K562 (cell line): ENCODE measurements around the gene ADM2. TPM values are rescaled to one million over a fixed set of nuclear protein-coding genes. Genes with fewer than 3 reads are reported as not detected.
A peak's percentile ranks its signal among the peaks of the same experiment; 100 is the strongest.

Source experiments
- CBFB ChIP-seq: sonication (generic); formaldehyde crosslinking; IDR thresholded peaks from 2 replicates; pipeline ENCODE4 v1.4.0; 2020; ENCODE audit warnings: mild to moderate bottlenecking, missing genetic modification reagents
- CCNT2 ChIP-seq: IDR thresholded peaks from 2 replicates; pipeline ENCODE4 v1.6.1; 2011; ENCODE audit warnings: borderline replicate concordance, low read depth, mild to moderate bottlenecking, moderate library complexity, mixed read lengths, low read length; ENCODE audit not compliant: insufficient read length; ENCODE audit errors: extremely low read depth
- CXXC5 ChIP-seq: fragments of 250-450 bp; sonication (Bioruptor Pico); IDR thresholded peaks from 2 replicates; pipeline ENCODE4 v1.8.0; 2022; ENCODE audit warnings: inconsistent platforms, mild to moderate bottlenecking, moderate library complexity
- HDAC2 ChIP-seq: fragments of 450-650 bp; IDR thresholded peaks from 2 replicates; pipeline ENCODE4 v1.6.1; 2016; ENCODE audit warnings: mild to moderate bottlenecking
- MCM5 ChIP-seq: fragments of 450-650 bp; IDR thresholded peaks from 2 replicates; pipeline ENCODE4 v1.6.1; 2016; ENCODE audit warnings: low read depth
- NELFE ChIP-seq: IDR thresholded peaks from 2 replicates; pipeline ENCODE4 v1.6.1; 2011; ENCODE audit warnings: mild to moderate bottlenecking; ENCODE audit not compliant: insufficient read depth, insufficient read length
- NFE2 ChIP-seq: IDR thresholded peaks from 2 replicates; pipeline ENCODE4 v1.6.1; 2014; ENCODE audit warnings: antibody characterized with exemption, low read depth
- NFE2L1 ChIP-seq: fragments of 450-650 bp; IDR thresholded peaks from 2 replicates; pipeline ENCODE4 v1.6.1; 2016; ENCODE audit warnings: missing genetic modification characterization, low read depth, mild to moderate bottlenecking, missing compliant biosample characterization, moderate library complexity, borderline replicate concordance
- NFIC ChIP-seq: fragments of 450-650 bp; IDR thresholded peaks from 2 replicates; pipeline ENCODE4 v1.6.1; 2017; ENCODE audit warnings: mild to moderate bottlenecking, inconsistent platforms
- NR4A1 ChIP-seq, 2 experiments: fragments of 250-450 bp in 1 of 2; fragments of 450-650 bp in 1 of 2; sonication (Bioruptor Pico) in 1 of 2; IDR thresholded peaks; 2 replicates each; pipeline versions ENCODE4 v1.4.0 to v1.6.1; 2016 to 2020; ENCODE audit warnings: mild to moderate bottlenecking in 2 of 2, missing compliant biosample characterization in 1 of 2, missing genetic modification characterization in 1 of 2, moderate library complexity in 1 of 2
- NRF1 ChIP-seq, 2 experiments: fragments of 450-650 bp; IDR thresholded peaks in 1 of 2; conservative IDR thresholded peaks in 1 of 2; 2 replicates each; pipeline ENCODE4 v1.6.1; 2014; ENCODE audit warnings: mild to moderate bottlenecking in 2 of 2
- POLR2AphosphoS5 ChIP-seq: IDR thresholded peaks from 2 replicates; pipeline ENCODE4 v1.6.1; 2011; ENCODE audit warnings: mild to moderate bottlenecking, low read depth, low read length, moderate library complexity; ENCODE audit not compliant: control insufficient read depth, insufficient read depth
- TAF15 ChIP-seq: fragments of 200-400 bp; formaldehyde crosslinking; IDR thresholded peaks from 2 replicates; pipeline ENCODE4 v1.6.1; 2017; ENCODE audit warnings: mild to moderate bottlenecking, low read depth, low read length, moderate library complexity
- TCF3 ChIP-seq: sonication (generic); formaldehyde crosslinking; IDR thresholded peaks from 2 replicates; pipeline ENCODE4 v1.4.0; 2020; ENCODE audit warnings: mild to moderate bottlenecking, missing genetic modification reagents
- TRIM24 ChIP-seq, 2 experiments: fragments of 450-650 bp; IDR thresholded peaks; 2 replicates each; pipeline ENCODE4 v1.6.1; 2016
- U2AF2 ChIP-seq: fragments of 200-400 bp; formaldehyde crosslinking; optimal IDR thresholded peaks from 2 replicates; pipeline ENCODE3; 2017; ENCODE audit warnings: low read depth, mild to moderate bottlenecking, low read length
- ZFP36 ChIP-seq: fragments of 150-350 bp; IDR thresholded peaks from 2 replicates; pipeline ENCODE4 v1.6.1; 2018; ENCODE audit warnings: low read length, low read depth; ENCODE audit not compliant: partially characterized antibody
- ZNF12 ChIP-seq: sonication (generic); formaldehyde crosslinking; IDR thresholded peaks from 2 replicates; pipeline ENCODE4 v1.4.0; 2020; ENCODE audit warnings: mild to moderate bottlenecking, missing genetic modification reagents
- ZNF668 ChIP-seq: fragments of 250-450 bp; sonication (Bioruptor Pico); IDR thresholded peaks from 2 replicates; pipeline ENCODE4 v1.8.0; 2022; ENCODE audit warnings: mild to moderate bottlenecking, inconsistent platforms
- polyA plus RNA-seq, 8 experiments: library from polyadenylated mRNA; depleted of rRNA in 4 of 8; stranded (reverse) in 5 of 8; unstranded in 3 of 8; fragments of >200 nt; fragmentation: Nextera tagmentation in 2 of 8; fragmentation: Illumina TruSeq in 1 of 8; extraction: Ambion mirVana in 2 of 8; extraction: Trizol in 1 of 8; gene quantifications; 2 replicates each; pipeline versions ENCODE4 v1.2.1 to v1.2.3, GENCODE V29; 2011 to 2014; ENCODE audit warnings: inconsistent platforms in 1 of 8, missing spikeins in 1 of 8
- total RNA-seq, 7 experiments: library from RNA; depleted of rRNA in 6 of 7; stranded (reverse); fragments of >200 nt in 6 of 7; fragmentation: Illumina TruSeq in 2 of 7; extraction: Trizol in 2 of 7; gene quantifications; 2 replicates each; pipeline versions ENCODE4 v1.2.1 to v1.2.3, GENCODE V29; 2011 to 2021; ENCODE audit warnings: low replicate concordance in 1 of 7
- TF ChIP-seq, protein P1 (sequence below): fragments of 200-800 bp; sonication (Bioruptor generic); IDR thresholded peaks from 2 replicates; pipeline ENCODE4 v1.6.1; 2017; ENCODE audit warnings: missing genetic modification characterization, missing compliant biosample characterization
- TF ChIP-seq, protein P2 (sequence below): fragments of 450-650 bp; IDR thresholded peaks from 2 replicates; pipeline ENCODE4 v1.6.1; 2016; ENCODE audit warnings: antibody characterized with exemption
- TF ChIP-seq, protein P3 (sequence below): sonication (generic); formaldehyde crosslinking; IDR thresholded peaks from 2 replicates; pipeline ENCODE4 v1.8.1; 2022; ENCODE audit warnings: missing genetic modification reagents
- TF ChIP-seq, protein P4 (sequence below): sonication (generic); formaldehyde crosslinking; IDR thresholded peaks from 2 replicates; pipeline ENCODE4 v1.4.0; 2020; ENCODE audit warnings: mild to moderate bottlenecking, missing genetic modification reagents

Gene ADM2
- total and polyA plus RNA-seq, 9 of the 15 experiments (the other 6 are each of a cell fraction or from before 2014, with no cell fraction given), result 0.11 to 5.1 (median 0.38) TPM

DNA sequence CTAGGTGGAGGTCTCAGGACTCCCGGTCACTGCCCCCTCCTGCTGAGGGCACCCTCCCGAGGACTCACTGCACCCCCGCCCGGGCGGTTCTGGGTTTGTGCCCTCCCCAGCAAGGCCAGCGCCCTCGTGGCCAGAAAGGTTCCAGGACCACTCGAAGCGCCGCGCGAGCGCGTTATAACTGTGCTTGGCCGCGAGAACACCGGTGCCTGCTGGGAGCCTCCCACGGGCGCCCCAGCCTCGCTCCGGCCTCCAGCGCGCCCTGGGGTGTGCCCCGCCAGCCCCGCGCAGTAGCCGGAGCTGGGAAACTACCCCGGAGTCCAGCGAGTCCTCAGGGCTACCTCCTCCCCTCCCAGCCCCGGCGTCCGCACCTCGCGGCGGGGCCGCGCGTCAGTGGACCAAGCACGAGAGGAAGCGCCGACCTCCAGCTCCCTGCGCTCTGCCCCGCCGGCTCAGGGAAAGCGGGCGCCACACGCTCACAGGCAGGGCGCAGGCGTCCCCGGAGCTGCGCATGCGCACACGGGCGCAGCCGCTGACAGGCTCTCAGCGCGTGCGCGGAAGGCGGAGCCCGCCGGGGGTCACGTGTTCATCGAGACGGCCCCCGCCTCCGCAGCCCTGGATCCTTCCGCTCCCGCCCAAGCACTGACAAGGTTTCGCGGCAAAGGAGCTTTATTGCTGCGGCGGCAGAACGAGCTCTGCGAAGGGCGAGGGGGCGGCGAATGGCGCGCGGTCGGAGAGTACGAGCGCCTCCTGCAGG, 43.9 kb downstream of the ADM2 start, which contains the start of gene SCO2 (continued):
- TF ChIP-seq TRIM24 (IDR thresholded peaks at IDR 0.05), result no peak
- TF ChIP-seq CCNT2, result peak; percentile 57
- no peak for TF ChIP-seq ZNF12
- TF ChIP-seq, protein P1, sequence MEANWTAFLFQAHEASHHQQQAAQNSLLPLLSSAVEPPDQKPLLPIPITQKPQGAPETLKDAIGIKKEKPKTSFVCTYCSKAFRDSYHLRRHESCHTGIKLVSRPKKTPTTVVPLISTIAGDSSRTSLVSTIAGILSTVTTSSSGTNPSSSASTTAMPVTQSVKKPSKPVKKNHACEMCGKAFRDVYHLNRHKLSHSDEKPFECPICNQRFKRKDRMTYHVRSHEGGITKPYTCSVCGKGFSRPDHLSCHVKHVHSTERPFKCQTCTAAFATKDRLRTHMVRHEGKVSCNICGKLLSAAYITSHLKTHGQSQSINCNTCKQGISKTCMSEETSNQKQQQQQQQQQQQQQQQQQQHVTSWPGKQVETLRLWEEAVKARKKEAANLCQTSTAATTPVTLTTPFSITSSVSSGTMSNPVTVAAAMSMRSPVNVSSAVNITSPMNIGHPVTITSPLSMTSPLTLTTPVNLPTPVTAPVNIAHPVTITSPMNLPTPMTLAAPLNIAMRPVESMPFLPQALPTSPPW (CRISPR knock-in tag), result peak; percentile 61; the same call in 1 of the 2 replicates
- TF ChIP-seq, protein P2, sequence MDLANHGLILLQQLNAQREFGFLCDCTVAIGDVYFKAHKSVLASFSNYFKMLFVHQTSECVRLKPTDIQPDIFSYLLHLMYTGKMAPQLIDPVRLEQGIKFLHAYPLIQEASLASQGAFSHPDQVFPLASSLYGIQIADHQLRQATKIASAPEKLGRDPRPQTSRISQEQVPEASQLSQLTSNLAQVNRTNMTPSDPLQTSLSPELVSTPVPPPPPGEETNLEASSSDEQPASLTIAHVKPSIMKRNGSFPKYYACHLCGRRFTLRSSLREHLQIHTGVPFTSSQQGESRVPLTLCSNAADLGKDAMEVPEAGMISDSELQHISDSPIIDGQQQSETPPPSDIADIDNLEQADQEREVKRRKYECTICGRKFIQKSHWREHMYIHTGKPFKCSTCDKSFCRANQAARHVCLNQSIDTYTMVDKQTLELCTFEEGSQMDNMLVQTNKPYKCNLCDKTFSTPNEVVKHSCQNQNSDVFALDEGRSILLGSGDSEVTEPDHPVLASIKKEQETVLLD, result peak; percentile 97
- TF ChIP-seq MCM5, result no peak
- no peak for TF ChIP-seq NFE2L1
- TF ChIP-seq NR4A1 (CRISPR knock-in tag; IDR thresholded peaks at IDR 0.05), result no peak
- no peak for TF ChIP-seq NR4A1 (tag; IDR thresholded peaks at IDR 0.05)
- TF ChIP-seq, protein P3, sequence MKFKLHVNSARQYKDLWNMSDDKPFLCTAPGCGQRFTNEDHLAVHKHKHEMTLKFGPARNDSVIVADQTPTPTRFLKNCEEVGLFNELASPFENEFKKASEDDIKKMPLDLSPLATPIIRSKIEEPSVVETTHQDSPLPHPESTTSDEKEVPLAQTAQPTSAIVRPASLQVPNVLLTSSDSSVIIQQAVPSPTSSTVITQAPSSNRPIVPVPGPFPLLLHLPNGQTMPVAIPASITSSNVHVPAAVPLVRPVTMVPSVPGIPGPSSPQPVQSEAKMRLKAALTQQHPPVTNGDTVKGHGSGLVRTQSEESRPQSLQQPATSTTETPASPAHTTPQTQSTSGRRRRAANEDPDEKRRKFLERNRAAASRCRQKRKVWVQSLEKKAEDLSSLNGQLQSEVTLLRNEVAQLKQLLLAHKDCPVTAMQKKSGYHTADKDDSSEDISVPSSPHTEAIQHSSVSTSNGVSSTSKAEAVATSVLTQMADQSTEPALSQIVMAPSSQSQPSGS (CRISPR knock-in tag), result no peak
- TF ChIP-seq TCF3, result no peak; the same call in 1 of the 2 replicates
- TF ChIP-seq HDAC2, result no peak
- TF ChIP-seq ZNF668 (CRISPR knock-in tag), result no peak
- no peak for TF ChIP-seq ZFP36
- no peak for TF ChIP-seq NFE2
- TF ChIP-seq CBFB (CRISPR knock-in tag), result no peak
- peak; percentile 99 for TF ChIP-seq NRF1 (conservative IDR thresholded peaks at IDR 0.05 in 1 of 2, IDR thresholded peaks at IDR 0.05 in 1 of 2)
- TF ChIP-seq POLR2AphosphoS5, result peak; percentile 46
- TF ChIP-seq, protein P4, sequence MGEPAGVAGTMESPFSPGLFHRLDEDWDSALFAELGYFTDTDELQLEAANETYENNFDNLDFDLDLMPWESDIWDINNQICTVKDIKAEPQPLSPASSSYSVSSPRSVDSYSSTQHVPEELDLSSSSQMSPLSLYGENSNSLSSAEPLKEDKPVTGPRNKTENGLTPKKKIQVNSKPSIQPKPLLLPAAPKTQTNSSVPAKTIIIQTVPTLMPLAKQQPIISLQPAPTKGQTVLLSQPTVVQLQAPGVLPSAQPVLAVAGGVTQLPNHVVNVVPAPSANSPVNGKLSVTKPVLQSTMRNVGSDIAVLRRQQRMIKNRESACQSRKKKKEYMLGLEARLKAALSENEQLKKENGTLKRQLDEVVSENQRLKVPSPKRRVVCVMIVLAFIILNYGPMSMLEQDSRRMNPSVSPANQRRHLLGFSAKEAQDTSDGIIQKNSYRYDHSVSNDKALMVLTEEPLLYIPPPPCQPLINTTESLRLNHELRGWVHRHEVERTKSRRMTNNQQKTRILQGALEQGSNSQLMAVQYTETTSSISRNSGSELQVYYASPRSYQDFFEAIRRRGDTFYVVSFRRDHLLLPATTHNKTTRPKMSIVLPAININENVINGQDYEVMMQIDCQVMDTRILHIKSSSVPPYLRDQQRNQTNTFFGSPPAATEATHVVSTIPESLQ, result no peak
- no peak for TF ChIP-seq NELFE
- TF ChIP-seq CXXC5, result peak; percentile 67
- TF ChIP-seq U2AF2, result no peak
- TF ChIP-seq NFIC, result no peak
- no peak for TF ChIP-seq TAF15
